ENCODE measurements around the gene ETNK2. TPM values are rescaled to one million over a fixed set of nuclear protein-coding genes. Genes with fewer than 3 reads are reported as not detected.

Gene ETNK2
- total RNA-seq, 4 donors from 2014 or later = 12.4 to 77.8 (median 32.6) TPM

DNA sequence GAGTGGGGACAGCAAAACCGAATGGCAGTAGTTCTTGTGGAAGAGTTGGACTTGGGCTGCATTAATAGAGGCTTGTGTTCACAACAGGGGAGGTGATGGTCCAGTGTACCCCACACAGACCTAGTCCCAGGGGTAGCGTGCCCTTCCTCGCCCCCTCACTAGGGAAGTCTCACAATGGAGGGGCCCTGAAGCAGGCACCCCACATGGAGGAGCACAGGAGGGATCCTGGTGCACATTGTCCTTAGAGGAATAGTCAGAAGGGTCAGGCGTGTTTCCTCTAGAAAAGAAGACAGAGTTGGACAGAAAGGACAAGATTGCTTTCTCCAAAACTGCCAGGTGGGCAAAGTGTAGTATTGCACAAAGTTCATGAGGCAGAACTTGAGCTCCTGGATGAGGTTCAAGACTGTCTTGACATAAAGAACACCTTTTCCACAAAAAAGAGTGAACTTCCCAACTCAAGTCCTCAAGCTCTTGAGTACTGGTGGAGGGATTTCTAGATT lies 23.3 kb downstream of the ETNK2 start:
- TF ChIP-seq, protein P1, sequence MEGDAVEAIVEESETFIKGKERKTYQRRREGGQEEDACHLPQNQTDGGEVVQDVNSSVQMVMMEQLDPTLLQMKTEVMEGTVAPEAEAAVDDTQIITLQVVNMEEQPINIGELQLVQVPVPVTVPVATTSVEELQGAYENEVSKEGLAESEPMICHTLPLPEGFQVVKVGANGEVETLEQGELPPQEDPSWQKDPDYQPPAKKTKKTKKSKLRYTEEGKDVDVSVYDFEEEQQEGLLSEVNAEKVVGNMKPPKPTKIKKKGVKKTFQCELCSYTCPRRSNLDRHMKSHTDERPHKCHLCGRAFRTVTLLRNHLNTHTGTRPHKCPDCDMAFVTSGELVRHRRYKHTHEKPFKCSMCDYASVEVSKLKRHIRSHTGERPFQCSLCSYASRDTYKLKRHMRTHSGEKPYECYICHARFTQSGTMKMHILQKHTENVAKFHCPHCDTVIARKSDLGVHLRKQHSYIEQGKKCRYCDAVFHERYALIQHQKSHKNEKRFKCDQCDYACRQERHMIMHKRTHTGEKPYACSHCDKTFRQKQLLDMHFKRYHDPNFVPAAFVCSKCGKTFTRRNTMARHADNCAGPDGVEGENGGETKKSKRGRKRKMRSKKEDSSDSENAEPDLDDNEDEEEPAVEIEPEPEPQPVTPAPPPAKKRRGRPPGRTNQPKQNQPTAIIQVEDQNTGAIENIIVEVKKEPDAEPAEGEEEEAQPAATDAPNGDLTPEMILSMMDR (IDR thresholded peaks at IDR 0.05; ENCODE audit: low read depth) = no peak

GRCh38 chr1:204127597-204128242 lies 24.1 kb downstream of the ETNK2 start:
- TF ChIP-seq, protein P1 (IDR thresholded peaks at IDR 0.05; ENCODE audit: low read depth) = no peak

- TF ChIP-seq, protein P1 (IDR thresholded peaks at IDR 0.05; ENCODE audit: low read depth) = no peak
Observed at GRCh38 chr1:204126956-204127355, 24.9 kb downstream of the ETNK2 start.

DNA sequence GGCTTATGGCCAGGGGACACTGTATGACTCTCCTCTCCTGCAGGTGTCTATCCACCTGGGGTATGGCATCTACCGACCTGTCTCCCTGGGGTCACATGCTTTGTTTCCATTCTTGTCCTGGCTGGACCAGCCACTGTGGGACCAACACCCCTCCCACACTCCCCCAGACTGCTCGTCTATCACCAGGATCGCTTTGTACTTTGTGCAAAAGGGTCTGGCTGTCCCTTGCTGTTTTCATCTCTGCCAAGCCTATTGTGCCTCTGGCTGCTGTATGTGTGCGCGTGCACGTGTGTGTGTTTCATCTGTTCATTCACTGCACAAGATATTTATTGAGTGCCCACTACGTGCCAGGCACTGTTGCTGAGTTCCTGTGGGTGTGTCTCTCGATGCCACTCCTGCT lies 25.5 kb downstream of the ETNK2 start:
- TF ChIP-seq, protein P1 (IDR thresholded peaks at IDR 0.05; ENCODE audit: low read depth) = no peak

DNA sequence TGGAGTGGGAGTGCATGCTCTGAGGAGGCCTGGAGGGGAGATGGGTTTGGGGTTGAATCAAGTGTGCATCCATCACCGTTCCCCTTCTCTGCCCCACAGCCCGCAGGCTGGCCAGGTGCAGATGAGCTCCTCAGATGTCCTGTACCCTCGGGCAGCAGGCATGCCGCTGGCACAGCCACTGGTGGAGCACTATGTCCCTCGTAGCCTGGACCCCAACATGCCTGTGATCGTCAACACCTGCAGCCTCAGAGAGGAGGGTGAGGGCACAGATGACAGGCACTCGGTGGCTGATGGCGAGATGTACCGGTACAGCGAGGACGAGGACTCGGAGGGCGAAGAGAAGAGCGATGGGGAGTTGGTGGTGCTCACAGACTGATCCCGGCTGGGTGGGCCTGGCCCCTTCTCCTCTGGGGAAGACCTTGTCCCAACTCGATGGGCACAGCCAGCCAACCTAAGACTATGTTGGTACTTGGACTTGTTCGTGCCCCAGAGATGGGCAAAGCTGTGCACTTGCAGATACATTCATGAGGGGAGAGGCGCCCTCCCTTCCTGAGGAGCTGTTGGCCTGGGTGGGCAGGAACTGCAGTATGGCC lies 26.0 kb downstream of the ETNK2 start:
- TF ChIP-seq, protein P1 (IDR thresholded peaks at IDR 0.05; ENCODE audit: low read depth) = no peak

- TF ChIP-seq, protein P1 (IDR thresholded peaks at IDR 0.05; ENCODE audit: low read depth) = no peak
Observed at GRCh38 chr1:204124639-204125038, 27.2 kb downstream of the ETNK2 start.

GRCh38 chr1:204123376-204123775 lies 28.5 kb downstream of the ETNK2 start:
- TF ChIP-seq, protein P1 (IDR thresholded peaks at IDR 0.05; ENCODE audit: low read depth) = no peak
